HG02973 (cell line): Measurements from ENCODE around the gene SLC23A2.
"Not testable (repeated sequence)": the region's sequence is repeated elsewhere in the genome, so short reads cannot be mapped to it uniquely, and the experiment has no call there.

Experiments
- ATAC-seq: cut with Tn5 transposase; IDR thresholded peaks from one replicate; pipeline ENCODE4 v1.9.1; 2021; ENCODE audit warnings: moderate library complexity; ENCODE audit not compliant: unreplicated experiment

The SLC23A2 gene

GRCh38 chr20:5013682-5014447 lies 12.6 kb upstream of the SLC23A2 start:
- no peak for ATAC-seq

GRCh38 chr20:5008759-5009158 lies 7.4 kb upstream of the SLC23A2 start:
- ATAC-seq: no peak

DNA sequence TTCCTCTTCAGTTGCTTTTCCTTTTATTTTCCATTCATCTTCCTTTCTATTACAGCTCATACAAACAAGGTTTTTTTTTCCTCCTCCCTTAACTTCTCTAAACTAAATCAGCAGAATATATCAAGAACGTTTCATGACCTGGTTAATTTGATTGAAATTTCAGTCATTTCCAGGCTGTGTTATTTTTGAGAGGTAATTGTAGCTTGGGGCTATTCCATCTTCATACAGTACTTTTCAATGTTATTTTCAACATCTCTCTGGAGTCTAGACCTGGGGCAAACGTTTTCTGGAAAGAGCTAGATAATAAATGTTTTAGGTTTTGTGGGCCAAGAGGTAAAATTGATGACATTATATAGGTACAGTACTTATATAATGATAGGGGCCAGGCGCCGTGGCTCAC lies 4.0 kb upstream of the SLC23A2 start:
- no peak for ATAC-seq

DNA sequence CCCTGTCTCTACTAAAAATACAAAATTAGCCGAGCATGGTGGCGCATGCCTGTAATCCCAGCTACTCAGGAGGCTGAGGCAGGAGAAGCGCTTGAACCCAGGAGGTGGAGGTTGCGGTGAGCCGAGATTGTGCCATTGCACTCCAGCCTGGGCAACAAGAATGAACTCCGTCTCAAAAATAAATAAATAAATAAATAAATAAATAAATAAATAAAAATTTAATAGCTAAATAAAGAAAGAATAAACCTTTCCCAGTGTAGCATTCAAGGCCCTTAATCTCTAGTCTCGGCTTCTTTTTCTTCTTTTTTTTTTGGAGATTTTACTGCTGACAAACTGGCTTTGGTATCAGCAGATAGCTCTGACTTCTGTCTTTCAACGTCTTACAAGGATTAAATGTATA lies 3.5 kb upstream of the SLC23A2 start:
- ATAC-seq: not testable (repeated sequence)

GRCh38 chr20:5003626-5004025 lies 2.3 kb upstream of the SLC23A2 start:
- no peak for ATAC-seq

DNA sequence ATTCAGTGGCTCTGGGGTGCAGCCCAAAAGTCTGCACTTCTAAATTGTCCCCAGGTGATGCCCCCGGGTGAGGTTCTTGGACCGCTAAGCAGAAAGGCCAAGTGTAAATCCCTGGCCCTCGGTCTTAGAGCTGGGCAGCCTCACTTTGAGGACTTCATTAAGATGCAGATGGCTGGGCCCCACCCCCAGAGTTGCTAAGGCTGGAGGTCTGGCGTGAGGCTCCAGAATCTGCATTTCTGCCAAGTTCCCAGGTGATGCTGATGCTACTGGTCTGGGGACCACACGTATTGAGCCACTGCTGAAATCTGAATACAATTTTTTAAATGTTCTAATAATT lies 735 bp upstream of the SLC23A2 start:
- ATAC-seq: no peak

GRCh38 chr20:5000263-5001173 lies 792 bp downstream of the SLC23A2 start:
- ATAC-seq: peak; percentile 22

- no peak for ATAC-seq
These were observed 1.5 kb downstream of the SLC23A2 start for GRCh38 chr20:4999788-5000187.

DNA sequence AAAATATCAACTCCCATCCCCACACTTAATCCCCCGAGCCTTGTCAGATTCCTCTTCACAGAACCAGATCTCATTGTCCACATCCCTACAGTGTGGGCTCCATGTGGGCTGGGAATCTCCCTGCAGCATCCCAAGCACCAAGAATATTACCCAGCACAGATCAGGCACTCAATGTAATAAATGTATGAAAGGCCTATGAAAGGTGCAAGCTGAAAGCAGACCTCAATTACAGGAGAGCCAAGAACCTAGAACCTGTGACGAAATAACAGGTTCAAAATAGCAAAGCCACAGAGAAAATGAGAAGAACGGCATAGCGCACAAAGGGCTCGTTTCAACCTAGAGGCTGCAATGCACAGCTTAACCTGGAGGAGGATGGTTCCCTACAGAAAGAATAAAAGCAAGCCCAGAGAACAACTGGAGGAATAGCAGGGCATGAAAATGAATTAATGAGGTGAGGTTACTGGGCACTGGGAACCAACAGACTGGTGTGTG lies 3.1 kb downstream of the SLC23A2 start:
- no peak for ATAC-seq

- ATAC-seq: no peak
These were observed 4.1 kb downstream of the SLC23A2 start for GRCh38 chr20:4997222-4997621.

- ATAC-seq: no peak
These were observed 11.7 kb downstream of the SLC23A2 start for GRCh38 chr20:4989570-4989969.

GRCh38 chr20:4987130-4987529 lies 14.2 kb downstream of the SLC23A2 start:
- ATAC-seq: no peak

DNA sequence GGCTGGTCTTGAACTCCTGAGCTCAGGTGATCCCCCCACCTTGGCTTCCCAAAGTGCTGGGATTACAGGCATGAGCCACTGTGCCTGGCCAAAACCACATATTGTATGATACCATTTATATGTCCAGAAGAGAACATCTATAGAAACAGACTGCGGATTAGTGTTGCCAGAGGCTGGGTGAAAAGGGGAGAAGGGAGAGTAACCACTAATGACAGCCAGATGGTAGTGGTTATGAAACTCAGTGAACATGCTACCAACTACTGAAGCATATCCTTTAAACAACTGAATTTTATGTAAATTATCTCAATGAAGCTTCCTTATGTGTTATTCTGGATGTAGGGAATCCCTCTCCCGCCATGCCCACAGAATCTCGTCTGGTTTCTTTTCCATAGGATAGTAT lies 15.7 kb downstream of the SLC23A2 start:
- no peak for ATAC-seq

DNA sequence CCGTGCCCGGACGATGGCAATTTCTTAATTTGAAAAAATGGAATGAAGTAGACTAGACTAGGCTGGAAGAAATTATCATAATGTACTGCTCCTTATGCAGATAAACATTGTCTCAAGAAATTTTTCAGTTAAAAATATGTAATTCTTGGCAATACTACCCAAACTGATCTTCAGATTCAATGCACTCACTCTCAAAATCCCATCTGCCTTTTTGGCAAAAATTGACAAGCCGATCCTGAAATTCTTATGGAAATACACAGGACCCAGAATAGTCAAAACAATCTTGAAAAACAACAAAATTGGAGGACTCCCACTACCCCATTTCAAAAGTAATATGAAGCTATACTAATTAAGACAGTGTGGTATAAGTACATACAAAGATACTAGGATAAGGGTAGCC lies 19.0 kb downstream of the SLC23A2 start:
- no peak for ATAC-seq

- ATAC-seq: no peak
These were observed 21.4 kb downstream of the SLC23A2 start for GRCh38 chr20:4979841-4980410.

GRCh38 chr20:4978050-4978918 lies 23.0 kb downstream of the SLC23A2 start:
- no peak for ATAC-seq

DNA sequence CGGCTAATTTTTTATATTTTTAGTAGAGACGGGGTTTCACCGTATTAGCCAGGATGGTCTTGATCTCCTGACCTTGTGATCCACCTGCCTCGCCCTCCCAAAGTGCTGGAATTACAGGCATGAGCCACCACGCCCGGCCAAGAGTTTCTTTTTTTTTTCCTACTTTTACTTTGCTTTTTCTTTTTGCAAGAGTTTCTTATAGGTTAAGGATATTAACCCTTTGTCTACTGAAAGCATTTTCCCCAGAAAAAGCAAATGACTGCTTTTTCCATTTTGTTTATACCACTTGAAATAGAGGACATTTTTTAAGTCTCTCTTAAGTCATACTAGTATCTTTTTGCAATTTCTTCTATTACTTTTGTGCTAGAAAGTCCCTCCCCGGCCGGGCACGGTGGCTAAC lies 25.3 kb downstream of the SLC23A2 start:
- ATAC-seq: not testable (repeated sequence)

GRCh38 chr20:4973330-4974097 lies 27.8 kb downstream of the SLC23A2 start:
- ATAC-seq: peak; percentile 81

- ATAC-seq: no peak
These were observed 28.6 kb downstream of the SLC23A2 start for GRCh38 chr20:4972506-4973251.
